Measurements from ENCODE around the gene ARF5. TPM values are rescaled to one million over a fixed set of nuclear protein-coding genes. Genes with fewer than 3 reads are reported as not detected.

Gene ARF5
- total RNA-seq, 4 donors from 2014 or later, result 117 to 180 (median 147) TPM

- TF ChIP-seq EP300 (IDR thresholded peaks at IDR 0.05), result no peak
- no peak for TF ChIP-seq CTCF (IDR thresholded peaks at IDR 0.05)
- Histone ChIP-seq H3K9me3 (no peaks in the 10 kb centered on the region), H3K27ac (replicated peaks in 1 of 4) (no peak overlapping the region), H3K4me3 (no peak overlapping the region), H3K4me1 (no peaks in the 10 kb centered on the region), H3K36me3 (no peaks in the 10 kb centered on the region), H3K27me3 (no peaks in the 10 kb centered on the region)
- intact Hi-C loops (cut with DNase I), result no loop called here
- 86% methylated on average over 3 of the region's 3 CpGs for WGBS
- no peak for DNase-seq (ENCODE audit: extremely low spot score)
These were observed 12.7 kb downstream of the ARF5 start for GRCh38 chr7:127600885-127601284.

GRCh38 chr7:127608446-127608845, 20.2 kb downstream of the ARF5 start:
- no peaks in the 10 kb centered on the region for H3K4me1 ChIP-seq
- no peak for DNase-seq (ENCODE audit: extremely low spot score)
- no peak overlapping the region for H3K27ac ChIP-seq (replicated peaks in 1 of 4)
- no peak overlapping the region for H3K4me3 ChIP-seq
- peaks cover 0 to 8% (median 0%) of the 10 kb centered on the region in 4 donors for H3K9me3 ChIP-seq
- intact Hi-C loops (cut with DNase I), result no loop called here
- H3K27me3 ChIP-seq, result peaks cover 0 to 13% (median 0%) of the 10 kb centered on the region in 4 donors
- TF ChIP-seq POLR2A (IDR thresholded peaks at IDR 0.05; ENCODE audit: low read depth) (no peak), CTCF (IDR thresholded peaks at IDR 0.05) (no peak), EP300 (IDR thresholded peaks at IDR 0.05) (no peak), POLR2AphosphoS5 (IDR thresholded peaks at IDR 0.05) (no peak)
- H3K36me3 ChIP-seq, result no peaks in the 10 kb centered on the region
- 93% methylated on average over 5 of the region's 6 CpGs for WGBS

- intact Hi-C loops (cut with DNase I), result no loop called here
- Histone ChIP-seq H3K9me3 (peaks cover 0 to 8% (median 0%) of the 10 kb centered on the region in 4 donors), H3K27ac (replicated peaks in 1 of 4) (no peak overlapping the region), H3K36me3 (no peaks in the 10 kb centered on the region), H3K4me1 (no peaks in the 10 kb centered on the region), H3K4me3 (no peak overlapping the region), H3K27me3 (peaks cover 0 to 19% (median 0%) of the 10 kb centered on the region in 4 donors)
- TF ChIP-seq CTCF (IDR thresholded peaks at IDR 0.05) (no peak), EP300 (IDR thresholded peaks at IDR 0.05) (no peak), POLR2A (IDR thresholded peaks at IDR 0.05; ENCODE audit: low read depth) (no peak), POLR2AphosphoS5 (IDR thresholded peaks at IDR 0.05) (no peak)
- no peak for DNase-seq (ENCODE audit: extremely low spot score)
- WGBS, result 100% methylated on average over 1 of the region's 6 CpGs
These were observed 21.1 kb downstream of the ARF5 start for GRCh38 chr7:127609297-127609696.

- Histone ChIP-seq H3K27ac (replicated peaks in 1 of 4) (no peak overlapping the region), H3K9me3 (peaks cover 0 to 8% (median 0%) of the 10 kb centered on the region in 4 donors), H3K27me3 (peaks cover 0 to 46% (median 0%) of the 10 kb centered on the region in 4 donors), H3K4me3 (no peak overlapping the region), H3K4me1 (no peaks in the 10 kb centered on the region), H3K36me3 (no peaks in the 10 kb centered on the region)
- no peak for DNase-seq (ENCODE audit: extremely low spot score)
- WGBS, result 95% methylated on average over 1 of the region's 1 CpG
- intact Hi-C loops (cut with DNase I), result no loop called here
- TF ChIP-seq POLR2AphosphoS5 (IDR thresholded peaks at IDR 0.05), result no peak
These were observed 24.1 kb downstream of the ARF5 start for GRCh38 chr7:127612263-127612662.

- Histone ChIP-seq H3K27me3 (peaks cover 0 to 79% (median 2%) of the 10 kb centered on the region in 4 donors), H3K4me1 (no peaks in the 10 kb centered on the region), H3K36me3 (no peaks in the 10 kb centered on the region), H3K27ac (replicated peaks in 1 of 4) (no peak overlapping the region), H3K9me3 (no peaks in the 10 kb centered on the region), H3K4me3 (no peak overlapping the region)
- intact Hi-C loops (cut with DNase I), result no loop called here
- TF ChIP-seq POLR2AphosphoS5 (IDR thresholded peaks at IDR 0.05), result no peak
- no peak for TF ChIP-seq POLR2A (IDR thresholded peaks at IDR 0.05; ENCODE audit: low read depth)
- DNase-seq (ENCODE audit: extremely low spot score), result no peak
- 93% methylated on average over 5 of the region's 5 CpGs for WGBS
These were observed 28.5 kb downstream of the ARF5 start for GRCh38 chr7:127616724-127617123.

GRCh38 chr7:127618042-127618441, 29.8 kb downstream of the ARF5 start, which contains the start of gene PAX4:
TSS of gene PAX4 (minus strand) at chr7:127618142. CDS start at chr7:127615928, 2,214 bp downstream.
- Histone ChIP-seq H3K9me3 (no peaks in the 10 kb centered on the region), H3K27me3 (peaks cover 0 to 76% (median 2%) of the 10 kb centered on the region in 4 donors), H3K36me3 (no peaks in the 10 kb centered on the region), H3K4me1 (no peaks in the 10 kb centered on the region), H3K4me3 (no peak within 1 kb of the TSS), H3K27ac (replicated peaks in 1 of 4) (no peak within 1 kb of the TSS)
- DNase-seq (ENCODE audit: extremely low spot score), result no peak
- intact Hi-C loops (cut with DNase I), result no loop called here
- no peak for TF ChIP-seq POLR2A (IDR thresholded peaks at IDR 0.05; ENCODE audit: low read depth)
- WGBS, result 64% methylated on average over 2 of the region's 2 CpGs

Measured in esophagus muscularis mucosa (tissue), 4 donors.